Activated CD4-positive, alpha-beta T cell treated with anti-CD3 and anti-CD28 coated beads for 48 hours (primary cell): ENCODE measurements around the gene AHNAK2.
"Not testable (repeated sequence)": the region's sequence is repeated elsewhere in the genome, so short reads cannot be mapped to it uniquely, and the experiment has no call there.

ENCODE experiments used
- DNase-seq: peaks from one replicate; pipeline ENCODE4 v3.0.0-alpha.2; 2020

The AHNAK2 gene

DNA sequence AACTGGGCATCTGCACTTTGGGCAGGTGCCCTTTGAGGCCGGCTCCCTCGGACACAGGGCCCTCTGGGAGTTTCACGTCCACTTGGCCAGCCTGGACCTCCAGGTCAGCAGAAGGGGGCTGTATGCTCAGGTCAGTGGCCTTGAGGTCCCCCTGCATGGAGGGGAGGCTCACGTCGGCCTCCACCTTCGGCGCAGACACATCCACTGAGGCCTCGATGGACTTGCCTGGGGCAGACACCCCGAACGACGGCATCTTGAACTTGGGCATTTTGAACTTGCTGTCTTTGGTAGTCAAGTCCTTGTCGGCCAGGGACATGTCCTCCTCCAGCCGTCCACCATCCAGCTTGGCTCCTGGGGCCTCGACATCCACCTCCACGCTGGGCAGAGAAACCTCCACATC is 27.5 kb downstream of the AHNAK2 start:
- not testable (repeated sequence) for DNase-seq

DNA sequence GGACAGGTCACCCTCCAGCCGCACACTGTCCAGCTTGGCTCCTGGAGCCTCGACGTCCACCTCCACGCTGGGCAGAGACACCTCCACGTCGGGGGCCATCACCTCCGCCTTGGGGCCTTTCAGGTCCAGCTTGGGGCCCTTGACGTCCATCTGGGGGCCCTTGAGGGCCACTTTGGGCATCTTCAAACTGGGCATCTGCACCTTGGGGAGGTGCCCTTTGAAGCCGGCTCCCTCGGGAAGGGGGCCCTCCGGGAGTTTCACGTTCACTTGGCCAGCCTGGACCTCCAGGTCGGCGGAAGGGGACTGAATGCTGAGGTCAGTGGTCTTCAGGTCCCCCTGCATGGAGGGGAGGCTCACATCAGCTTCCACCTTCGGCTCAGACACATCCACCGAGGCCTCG is 28.2 kb downstream of the AHNAK2 start:
- DNase-seq = no peak

DNA sequence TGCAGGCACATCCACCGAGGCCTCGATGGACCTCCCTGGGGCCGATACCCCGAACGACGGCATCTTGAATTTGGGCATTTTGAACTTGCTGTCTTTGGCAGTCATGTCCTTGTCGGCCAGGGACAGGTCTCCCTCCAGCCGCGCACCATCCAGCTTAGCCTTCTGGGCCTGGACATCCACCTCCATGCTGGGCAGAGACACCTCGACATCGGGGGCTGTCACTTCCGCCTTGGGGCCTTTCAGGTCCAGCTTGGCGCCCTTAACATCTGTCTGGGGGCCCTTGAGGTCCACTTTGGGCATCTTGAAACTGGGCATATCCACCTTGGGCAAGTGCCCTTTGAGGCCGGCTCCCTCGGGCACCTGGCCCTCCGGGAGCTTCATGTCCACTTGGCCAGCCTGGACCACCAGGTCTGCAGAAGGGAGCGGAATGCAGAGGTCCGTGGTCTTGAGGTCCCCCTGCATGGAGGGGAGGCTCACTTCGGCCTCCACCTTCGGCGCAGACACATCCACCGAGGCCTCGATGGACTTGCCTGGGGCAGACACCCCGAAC is 28.7 kb downstream of the AHNAK2 start:
- DNase-seq = not testable (repeated sequence)

DNA sequence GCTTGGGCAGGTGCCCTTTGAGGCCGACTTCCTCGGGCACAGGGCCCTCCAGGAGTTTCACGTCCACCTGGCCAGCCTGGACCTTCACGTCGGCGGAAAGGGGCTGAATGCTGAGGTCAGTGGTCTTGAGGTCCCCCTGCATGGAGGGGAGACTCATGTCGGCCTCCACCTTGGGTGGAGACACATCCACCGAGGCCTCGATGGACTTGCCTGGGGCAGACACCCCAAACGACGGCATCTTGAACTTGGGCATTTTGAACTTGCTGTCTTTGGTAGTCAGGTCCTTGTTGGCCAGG is 29.5 kb downstream of the AHNAK2 start:
- DNase-seq = no peak

DNA sequence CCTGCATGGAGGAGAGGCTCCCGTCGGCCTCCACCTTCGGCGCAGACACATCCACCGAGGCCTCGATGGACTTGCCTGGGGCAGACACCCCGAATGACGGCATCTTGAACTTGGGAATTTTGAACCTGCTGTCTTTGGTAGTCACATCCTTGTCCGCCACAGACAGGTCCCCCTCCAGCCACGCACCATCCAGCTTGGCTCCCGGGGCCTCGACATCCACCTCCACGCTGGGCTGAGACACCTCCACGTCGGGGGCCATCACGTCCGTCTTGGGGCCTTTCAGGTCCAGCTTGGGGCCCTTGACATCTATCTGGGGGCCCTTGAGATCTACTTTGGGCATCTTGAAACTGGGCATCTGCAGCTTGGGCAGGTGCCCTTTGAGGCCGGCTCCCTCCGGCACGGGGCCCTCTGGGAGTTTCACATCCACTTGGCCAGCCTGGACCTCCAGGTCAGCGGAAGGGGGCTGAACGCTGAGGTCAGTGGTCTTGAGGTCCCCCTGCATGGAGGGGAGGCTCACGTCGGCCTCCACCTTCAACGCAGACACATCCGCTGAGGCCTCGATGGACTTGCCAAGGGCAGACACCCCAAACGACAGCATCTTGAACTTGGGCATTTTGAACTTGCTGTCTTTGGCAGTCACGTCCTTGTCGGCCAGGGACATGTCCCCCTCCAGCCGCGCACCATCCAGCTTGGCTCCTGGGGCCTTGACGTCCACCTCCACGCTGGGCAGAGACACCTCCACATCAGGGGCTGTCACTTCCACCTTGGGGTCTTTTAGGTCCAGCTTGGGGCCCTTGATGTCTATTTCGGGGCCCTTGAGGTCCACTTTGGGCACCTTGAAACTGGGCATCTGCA is 30.1 kb downstream of the AHNAK2 start:
- not testable (repeated sequence) for DNase-seq

DNA sequence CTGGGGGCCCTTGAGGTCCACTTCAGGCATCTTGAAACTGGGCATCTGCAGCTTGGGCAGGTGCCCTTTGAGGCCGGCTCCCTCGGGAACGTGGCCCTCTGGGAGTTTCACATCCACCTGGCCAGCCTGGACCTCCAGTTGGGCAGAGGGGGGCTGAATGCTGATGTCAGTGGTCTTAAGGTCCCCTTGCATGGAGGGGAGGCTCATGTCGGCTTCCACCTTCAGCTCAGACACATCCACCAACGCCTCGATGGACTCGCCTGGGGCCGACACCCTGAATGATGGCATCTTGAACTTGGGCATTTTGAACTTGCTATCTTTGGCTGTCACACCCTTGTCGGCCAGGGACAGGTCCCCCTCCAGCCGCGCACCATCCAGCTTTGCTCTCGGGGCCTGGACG is 31.0 kb downstream of the AHNAK2 start:
- DNase-seq = not testable (repeated sequence)

DNA sequence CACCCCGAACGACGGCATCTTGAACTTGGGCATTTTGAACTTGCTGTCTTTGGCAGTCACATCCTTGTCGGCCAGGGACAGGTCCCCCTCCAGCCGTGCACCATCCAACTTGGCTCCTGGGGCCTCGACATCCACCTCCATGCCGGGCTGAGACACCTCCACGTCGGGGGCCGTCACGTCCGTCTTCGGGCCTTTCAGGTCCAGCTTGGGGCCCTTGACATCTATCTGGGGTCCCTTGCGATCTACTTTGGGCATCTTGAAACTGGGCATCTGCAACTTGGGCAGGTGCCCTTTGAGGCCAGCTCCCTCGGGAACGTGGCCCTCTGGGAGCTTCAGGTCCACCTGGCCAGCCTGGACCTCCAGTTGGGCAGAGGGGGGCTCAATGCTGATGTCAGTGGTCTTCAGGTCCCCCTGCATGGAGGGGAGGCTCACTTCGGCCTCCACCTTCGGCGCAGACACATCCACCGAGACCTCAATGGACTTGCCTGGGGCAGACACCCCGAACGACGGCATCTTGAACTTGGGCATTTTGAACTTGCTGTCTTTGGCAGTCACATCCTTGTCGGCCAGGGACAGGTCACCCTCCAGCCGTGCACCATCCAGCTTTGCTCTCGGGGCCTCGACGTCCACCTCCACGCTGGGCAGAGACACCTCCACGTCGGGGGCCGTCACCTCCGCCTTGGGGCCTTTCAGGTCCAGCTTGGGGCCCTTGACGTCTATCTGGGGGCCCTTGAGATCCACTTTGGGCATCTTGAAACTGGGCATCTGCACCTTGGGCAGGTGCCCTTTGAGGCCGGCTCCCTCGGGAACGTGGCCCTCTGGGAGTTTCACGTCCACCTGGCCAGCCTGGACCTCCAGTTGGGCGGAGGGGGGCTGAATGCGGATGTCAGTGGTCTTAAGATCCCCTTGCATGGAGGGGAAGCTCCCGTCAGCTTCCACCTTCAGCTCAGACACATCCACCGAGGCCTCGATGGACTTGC is 31.9 kb downstream of the AHNAK2 start:
- not testable (repeated sequence) for DNase-seq

DNA sequence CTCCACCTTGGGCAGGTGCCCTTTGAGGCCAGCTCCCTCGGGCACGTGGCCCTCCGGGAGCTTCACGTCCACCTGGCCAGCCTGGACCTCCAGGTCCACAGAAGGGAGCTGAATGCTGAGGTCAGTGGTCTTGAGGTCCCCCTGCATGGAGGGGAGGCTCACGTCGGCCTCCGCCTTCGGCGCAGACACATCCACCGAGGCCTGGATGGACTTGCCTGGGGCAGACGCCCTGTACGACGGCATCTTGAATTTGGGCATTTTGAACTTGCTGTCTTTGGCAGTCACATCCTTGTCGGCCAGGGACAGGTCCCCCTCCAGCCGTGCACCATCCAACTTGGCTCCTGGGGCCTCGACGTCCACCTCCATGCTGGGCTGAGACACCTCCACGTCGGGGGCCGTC is 32.9 kb downstream of the AHNAK2 start:
- not testable (repeated sequence) for DNase-seq

DNA sequence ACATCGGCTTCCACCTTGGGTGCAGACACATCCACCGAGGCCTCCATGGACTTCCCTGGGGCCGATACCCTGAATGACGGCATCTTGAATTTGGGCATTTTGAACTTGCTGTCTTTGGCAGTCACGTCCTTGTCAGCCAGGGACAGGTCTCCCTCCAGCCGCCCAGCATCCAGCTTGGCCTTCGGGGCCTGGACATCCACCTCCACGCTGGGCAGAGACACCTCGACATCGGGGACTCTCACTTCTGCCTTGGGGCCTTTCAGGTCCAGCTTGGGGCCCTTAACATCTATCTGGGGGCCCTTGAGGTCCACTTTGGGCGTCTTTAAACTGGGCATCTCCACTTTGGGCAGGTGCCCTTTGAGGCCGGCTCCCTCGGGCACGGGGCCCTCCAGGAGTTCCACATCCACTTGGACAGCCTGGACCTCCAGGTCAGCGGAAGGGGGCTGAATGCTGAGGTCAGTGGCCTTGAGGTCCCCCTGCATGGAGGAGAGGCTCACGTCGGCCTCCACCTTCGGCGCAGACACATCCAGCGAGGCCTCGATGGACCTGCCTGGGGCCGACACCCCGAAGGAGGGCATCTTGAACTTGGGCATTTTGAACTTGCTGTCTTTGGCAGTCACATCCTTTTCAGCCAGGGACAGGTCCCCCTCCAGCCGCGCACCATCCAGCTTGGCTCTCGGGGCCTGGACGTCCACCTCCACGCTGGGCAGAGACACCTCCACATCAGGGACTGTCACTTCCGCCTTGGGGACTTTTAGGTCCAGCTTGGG is 33.6 kb downstream of the AHNAK2 start:
- DNase-seq = not testable (repeated sequence)

DNA sequence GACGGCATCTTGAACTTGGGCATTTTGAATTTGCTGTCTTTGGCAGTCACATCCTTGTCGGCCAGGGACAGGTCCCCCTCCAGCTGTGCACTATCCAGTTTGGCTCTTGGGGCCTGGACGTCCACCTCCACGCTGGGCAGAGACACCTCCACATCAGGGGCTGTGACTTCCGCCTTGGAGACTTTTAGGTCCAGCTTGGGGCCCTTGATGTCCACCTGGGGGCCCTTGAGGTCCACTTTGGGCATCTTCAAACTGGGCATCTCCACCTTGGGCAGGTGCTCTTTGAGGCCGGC is 34.2 kb downstream of the AHNAK2 start:
- DNase-seq = not testable (repeated sequence)

DNA sequence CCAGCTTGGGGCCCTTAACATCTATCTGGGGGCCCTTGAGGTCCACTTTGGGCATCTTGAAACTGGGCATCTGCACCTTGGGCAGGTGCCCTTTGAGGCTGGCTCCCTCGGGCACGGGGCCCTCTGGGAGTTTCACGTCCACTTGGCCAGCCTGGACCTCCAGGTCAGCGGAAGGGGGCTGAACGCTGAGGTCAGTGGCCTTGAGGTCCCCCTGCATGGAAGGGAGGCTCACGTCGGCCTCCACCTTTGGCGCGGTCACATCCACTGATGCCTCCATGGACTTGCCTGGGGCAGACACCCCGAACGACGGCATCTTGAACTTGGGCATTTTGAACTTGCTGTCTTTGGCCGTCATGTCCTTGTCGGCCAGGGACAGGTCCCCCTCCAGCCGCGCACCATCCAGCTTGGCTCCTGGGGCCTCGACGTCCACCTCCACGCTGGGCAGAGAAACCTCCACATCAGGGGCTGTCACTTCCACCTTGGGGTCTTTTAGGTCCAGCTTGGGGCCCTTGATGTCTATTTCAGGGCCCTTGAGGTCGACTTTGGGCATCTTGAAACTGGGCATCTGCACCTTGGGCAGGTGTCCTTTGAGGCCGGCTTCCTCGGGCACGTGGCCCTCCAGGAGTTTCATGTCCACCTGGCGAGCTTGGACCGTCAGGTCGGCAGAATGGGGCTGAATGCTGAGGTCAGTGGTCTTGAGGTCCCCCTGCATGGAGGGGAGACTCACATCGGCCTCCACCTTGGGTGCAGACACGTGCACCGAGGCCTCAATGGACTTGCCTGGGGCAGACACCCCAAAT is 34.8 kb downstream of the AHNAK2 start:
- not testable (repeated sequence) for DNase-seq

DNA sequence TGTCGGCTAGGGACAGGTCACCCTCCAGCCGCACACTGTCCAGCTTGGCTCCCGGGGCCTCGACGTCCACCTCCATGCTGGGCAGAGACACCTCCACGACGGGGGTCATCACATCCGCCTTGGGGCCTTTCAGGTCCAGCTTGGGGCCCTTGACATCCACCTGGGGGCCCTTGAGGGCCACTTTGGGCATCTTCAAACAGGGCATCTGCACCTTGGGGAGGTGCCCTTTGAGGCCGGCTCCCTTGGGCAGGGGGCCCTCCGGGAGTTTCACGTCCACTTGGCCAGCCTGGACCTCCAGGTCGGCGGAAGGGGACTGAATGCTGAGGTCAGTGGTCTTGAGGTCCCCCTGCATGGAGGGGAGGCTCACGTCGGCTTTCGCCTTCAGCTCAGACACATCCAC is 35.6 kb downstream of the AHNAK2 start:
- no peak for DNase-seq

DNA sequence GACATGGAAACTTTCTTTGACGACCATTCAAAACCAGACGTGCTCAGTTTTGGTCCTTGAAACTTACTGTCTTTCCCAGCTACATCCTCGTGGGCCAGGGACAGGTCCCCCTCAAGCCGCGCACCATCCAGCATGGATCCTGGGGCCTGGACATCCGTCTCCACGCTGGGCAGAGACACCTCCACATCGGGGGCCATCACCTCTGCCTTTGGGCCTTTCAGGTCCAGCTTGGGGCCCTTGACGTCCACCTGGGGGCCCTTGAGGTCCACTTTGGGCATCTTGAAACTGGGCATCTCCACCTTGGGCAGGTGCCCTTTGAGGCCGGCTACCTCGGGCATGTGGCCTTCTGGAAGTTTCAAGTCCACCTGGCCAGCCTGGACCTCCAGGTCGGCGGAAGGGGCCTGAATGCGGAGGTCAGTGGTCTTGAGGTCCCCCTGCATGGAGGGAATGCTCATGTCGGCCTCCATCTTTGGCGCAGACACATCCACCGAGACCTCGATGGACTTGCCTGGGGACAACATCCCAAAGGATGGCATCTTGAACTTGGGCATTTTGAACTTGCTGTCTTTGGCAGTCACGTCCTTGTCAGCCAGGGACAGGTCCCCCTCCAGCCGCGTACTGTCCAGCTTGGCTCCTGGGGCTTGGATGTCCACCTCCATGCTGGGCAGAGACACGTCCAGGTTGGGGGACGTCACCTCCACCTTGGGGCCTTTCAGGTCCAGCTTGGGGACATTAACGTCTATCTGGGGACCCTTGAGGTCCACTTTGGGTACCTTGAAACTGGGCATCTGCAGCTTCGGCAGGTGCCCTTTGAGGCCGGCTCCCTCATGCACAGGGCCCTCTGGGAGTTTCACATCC is 36.4 kb downstream of the AHNAK2 start:
- DNase-seq = no peak

DNA sequence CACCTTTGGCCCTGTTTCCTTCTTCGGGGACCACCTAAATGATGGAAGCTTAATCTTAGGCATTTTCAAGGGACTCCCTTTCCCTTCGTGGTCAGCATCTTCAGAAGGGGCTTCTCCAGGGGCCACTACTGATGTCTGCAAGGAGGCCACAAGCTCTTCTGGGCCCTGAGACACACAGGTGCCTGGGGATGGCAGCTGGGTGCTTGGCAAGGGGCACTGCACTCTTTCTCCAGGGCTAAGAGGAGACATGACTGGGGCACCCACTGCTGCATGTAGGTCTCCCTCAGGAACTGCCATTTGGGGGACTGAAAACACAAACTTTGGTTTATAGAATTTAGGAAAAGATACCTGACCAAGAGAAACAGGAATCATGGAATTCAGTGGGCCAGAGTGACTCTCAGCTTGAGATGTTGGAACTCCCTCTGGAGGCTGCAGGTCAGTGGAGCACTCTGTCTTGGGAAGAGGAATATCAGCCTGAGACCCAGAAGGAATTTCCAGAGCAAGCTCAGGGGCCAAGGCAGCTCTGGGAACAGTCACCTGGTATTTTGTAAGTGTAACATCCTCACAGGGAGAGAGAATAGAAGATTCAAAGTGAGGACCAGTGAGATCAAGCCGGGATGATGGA is 37.5 kb downstream of the AHNAK2 start:
- DNase-seq = no peak

DNA sequence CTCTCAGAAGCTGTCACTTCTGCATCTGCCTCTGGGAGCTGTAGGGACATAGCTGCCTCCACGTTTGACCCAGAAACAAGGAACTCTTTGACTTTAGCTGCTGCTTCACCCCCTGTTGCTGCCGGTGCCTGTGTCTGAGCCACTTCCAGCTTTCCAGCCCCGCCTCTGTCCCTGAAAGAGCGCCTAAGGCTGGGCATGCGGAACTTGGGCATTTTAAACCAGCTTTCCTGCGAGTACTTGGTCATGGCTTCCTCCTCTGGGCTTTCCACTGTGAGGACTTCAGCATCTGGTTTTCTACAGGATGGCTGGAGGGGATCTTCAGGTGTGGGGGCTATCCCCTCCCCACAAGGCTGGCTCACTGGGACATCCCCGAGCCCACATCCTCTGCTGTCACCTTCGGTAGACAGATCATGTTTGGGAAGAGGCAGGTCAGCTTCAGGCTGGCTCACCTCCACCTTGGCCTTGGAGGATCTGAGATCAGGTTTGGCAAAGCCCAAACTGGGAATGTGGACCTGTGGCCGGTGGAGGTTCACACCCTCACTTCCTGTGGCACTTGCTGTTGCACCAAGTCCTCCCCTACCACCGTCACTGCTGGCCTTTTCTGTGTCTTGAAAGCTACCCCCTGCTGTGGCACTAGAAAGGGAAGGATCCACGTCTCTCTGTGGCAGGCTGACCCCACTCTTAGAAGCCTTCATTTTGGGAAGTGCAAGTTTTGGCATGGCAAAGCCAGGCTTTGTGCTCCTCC is 38.3 kb downstream of the AHNAK2 start:
- no peak for DNase-seq

DNA sequence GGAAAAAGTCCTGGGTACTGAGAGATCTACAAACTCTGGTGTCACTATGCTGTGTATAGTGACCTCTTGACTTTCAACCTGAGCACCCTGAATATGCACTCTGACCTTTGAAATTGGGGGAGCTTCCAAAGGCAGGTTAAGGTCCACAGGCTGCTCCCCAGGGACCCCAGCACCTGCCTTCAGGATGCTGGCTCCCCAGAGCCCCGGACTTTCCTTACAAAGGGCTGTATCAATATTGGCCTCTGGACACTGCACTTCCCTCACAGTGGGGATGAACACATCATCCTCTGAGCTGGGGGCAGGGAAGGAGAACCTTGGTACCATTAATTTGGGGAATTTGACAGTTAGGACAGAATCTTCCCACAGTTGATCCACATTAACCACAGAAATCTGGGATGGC is 39.2 kb downstream of the AHNAK2 start:
- DNase-seq = no peak

DNA sequence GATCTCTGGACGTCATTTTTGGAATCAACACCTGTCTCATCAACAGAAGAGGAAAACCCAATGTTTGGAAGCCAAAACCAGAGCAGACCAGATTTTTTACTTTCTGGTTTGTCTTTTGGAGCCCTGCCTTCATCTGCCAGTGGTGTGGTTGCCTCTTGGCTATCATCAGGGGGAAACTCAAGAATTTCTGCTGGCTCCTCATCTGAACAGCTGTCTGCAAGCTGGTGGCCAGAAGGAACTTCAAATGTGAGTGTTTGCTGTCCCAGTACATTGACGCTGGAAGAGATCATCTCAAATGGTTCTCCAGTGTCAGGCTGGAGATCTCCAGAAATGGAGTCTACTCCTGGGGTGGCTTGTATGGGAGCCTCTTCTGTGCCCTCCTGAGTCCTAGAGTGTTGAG is 39.7 kb downstream of the AHNAK2 start:
- DNase-seq = no peak

DNA sequence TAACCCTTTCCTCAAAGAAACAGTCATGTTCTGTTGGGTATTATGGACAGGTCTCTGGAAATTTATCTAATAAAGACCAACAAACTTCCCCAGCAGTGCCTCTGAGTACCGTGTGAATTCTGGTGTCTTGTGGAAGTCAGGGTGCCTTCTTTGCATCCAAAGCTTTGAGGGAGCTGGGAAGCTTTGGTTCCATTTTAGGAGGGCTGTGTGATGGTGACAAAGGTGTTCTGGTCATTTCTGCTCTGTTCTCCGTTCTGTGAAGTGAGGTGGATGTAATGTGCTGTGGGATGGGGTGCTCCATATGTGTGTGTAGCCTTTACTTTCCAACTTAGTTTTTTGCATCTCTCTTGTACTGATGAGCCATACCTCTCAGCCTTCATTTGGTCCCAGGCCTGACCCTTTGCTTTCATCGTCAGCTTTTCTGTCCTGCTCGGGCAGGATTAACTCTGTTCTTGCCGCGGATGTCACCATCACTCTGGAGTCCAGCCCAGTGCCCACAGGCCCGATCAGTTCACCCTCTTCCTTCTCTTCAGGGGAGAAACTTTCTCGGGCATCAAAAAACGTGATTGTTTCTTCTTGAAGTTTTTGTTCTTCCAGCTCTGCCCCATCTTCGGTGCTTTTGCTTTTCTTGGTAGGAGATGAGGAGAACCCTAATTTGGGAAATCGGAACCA is 40.3 kb downstream of the AHNAK2 start:
- DNase-seq = no peak

DNA sequence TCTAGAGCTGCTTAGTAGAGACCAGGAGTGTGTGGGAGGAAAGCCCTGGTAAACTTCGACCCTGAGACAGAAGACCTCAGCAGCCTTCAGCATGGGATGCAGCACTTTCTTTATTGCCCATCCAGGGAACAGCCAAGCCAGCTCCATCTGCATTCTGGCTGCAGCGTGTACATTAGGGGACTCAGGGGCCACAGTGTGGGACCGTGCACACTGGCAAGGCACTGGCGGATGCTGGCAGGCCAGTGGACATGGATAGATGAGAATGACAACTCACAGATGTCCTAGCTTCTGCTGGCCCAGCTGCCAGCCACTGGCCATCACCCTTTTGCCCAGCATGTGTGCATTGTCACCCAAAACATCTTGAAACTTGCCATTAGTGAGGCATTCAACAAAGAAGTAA is 41.0 kb downstream of the AHNAK2 start:
- DNase-seq = no peak
